Ramos (cell line): ENCODE measurements around the gene HDAC11.
"Not testable (repeated sequence)": the region's sequence is repeated elsewhere in the genome, so short reads cannot be mapped to it uniquely, and the experiment has no call there.

ENCODE experiments used
- in situ Hi-C: fragments of 300-500 bp; cut with MboI; formaldehyde crosslinking; loops from one replicate; pipeline ENCODE4 v1.14.3; 2022; ENCODE audit warnings: low sequenced_read_pairs; ENCODE audit not compliant: unreplicated experiment

HDAC11 gene, protein sequence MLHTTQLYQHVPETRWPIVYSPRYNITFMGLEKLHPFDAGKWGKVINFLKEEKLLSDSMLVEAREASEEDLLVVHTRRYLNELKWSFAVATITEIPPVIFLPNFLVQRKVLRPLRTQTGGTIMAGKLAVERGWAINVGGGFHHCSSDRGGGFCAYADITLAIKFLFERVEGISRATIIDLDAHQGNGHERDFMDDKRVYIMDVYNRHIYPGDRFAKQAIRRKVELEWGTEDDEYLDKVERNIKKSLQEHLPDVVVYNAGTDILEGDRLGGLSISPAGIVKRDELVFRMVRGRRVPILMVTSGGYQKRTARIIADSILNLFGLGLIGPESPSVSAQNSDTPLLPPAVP

DNA sequence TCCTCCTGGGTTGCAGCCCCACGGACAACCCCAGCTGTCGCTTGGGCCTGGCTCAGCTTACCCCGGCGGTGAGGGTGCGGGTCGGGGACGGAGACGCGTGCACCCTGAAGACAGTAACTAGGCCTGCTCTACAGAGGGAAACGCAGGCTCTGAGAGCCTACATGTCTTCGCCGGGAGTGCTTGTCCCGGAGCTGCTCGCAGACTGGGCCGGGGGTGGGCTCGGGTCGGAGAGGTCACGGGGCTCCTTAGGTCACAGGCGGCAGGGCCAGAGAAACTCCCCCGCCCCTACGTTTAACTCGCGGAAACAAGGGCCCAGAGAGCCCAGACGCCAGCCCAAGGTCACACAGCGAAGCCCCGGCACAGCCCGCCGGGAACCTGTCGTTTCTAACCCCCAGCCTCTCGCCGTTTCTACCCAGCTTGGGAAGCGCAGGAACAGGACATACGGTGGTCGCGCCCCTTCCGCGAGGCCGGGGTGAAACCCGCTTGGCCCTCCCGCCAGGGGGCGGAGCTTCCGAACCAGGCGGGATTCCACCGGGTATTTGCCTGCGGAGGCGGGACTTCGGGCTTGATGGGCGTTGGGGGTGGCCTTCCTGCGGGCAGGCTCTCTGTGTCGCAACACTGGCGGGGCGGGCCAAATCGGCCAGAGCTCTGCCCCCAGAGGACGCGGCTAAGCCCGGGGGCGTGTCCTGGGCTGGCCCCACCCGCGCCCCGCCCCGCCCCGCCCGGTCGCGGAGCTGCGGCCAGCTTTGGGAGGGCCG is at the start of gene HDAC11:
Gene HDAC11 (plus strand): TSS at position 725 of the 758 bp plus-strand sequence. CDS start 42 bp downstream, outside the sequence.
- in situ Hi-C loops = no loop called here

DNA sequence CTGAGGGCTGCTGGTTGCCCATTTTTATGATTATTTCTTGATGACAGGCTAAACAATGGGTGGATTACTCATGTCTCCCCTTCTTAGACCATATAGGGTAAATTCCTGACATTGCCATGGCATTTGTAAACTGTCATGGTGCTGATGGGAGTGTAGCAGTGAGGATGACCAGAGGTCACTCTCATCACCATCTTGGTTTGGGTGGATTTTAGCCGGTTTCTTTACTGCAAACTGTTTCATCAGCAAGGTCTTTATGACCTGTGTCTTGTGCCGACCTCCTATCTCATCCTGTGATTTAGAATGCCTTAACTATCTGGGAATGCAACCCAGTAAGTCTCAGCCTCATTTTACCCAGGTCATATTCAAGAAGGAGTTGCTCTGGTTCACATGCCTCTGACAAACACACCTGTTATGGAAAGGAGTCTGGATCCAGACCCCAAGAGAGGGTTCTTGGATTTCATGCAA is 49.7 kb upstream of the HDAC11 start:
- in situ Hi-C loops = not testable (repeated sequence)

DNA sequence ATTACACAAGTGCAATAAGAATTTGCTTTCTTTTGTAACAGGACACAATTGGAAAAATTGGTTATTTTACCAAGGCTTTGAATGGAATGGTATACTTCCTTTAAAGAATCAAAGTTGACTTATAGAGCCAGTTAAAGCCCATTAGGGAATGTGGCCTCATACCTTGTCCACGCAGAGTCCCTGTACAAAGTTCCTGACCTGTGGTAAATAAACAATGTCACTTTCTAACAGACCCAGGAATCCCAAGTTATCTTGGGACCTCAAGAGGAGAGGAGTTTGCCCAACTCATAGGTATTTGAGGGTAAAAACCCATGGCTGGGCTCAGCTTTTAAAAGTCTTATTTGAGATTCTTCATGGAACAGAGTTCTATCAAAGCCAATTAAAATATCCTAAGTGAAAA is 48.0 kb upstream of the HDAC11 start:
- in situ Hi-C loops = no loop called here

DNA sequence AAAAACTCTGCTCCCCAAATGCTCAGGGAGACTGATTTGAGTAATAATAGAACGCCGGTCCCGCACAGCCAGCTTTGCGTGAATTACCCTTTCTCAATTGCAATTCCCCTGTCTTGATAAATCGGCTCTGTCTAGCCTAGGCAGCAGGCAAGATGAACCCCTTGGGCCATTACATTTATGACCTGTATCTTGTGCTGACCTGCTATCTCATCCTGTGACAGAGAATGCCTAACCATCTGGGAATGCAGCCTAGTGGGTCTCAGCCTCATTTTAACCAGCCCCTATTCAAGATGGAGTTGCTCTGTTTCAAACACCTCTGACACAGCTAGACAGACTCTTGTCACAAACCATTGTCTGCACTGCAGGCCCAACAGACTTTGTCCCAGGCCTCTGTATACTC is 46.2 kb upstream of the HDAC11 start:
- in situ Hi-C loops = no loop called here

DNA sequence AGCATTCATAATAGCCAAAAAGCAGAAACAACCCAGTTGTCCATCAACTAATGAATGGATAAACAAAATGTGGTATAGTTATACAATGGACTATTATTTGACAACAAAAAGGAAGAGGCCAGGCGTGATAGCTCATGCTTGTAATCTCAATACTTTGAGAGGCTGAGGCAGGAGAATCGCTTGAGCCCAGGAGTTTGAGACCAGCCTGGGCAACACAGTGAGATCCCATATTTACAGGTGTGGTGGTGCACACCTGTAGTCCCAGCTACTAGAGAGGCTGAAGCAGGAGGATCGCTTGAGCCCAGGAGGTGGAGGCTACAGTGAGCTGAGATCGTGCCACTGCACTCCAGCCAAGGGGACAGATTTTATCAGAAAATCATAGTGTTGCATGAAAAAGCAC is 43.9 kb upstream of the HDAC11 start:
- in situ Hi-C loops = not testable (repeated sequence)

DNA sequence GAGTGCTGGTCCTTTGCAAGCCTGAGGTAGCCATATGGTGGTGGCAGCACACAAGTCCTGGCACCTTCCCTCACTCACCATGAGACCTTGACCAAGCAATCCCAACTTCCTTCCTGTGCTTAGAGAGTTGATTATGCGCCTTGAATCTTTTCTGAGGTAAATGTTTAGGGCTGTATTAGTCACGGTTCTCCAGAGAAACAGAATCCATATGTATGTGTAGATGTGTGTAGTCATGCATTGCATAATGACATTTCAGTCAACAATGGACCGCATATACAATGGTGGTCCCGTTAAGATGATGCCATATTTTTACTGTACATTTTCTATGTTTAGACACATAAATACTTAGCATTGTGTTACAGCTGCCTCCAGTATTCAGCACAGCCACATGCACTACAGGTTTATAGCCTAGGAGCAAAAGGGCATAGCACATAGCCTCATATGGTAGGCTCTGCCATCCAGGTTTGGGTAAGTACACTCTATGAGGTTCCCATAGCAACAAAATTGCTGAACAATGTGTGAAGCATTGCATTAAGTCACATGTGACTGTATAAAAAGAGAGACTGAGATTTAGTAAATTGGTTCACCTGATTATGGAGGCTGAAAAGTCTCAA is 39.8 kb upstream of the HDAC11 start:
- in situ Hi-C loops = no loop called here

DNA sequence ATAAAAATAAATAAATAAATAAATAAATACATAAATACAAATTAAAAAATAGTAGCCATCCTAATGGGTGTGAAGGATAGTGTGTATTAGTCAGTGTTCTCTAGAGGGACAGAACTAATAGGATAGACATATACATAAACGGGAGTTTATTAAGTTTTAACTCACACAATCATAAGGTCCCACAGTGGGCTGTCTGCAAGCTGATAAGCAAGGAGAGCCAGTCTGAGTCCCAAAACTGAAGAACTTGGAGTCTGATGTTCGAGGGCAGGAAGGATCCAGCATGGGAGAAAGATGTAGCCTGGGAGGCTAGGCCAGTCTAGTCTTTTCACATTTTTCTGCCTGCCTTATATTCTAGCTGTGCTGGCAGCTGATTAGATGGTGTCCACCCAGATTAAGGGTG is 37.2 kb upstream of the HDAC11 start:
- in situ Hi-C loops = not testable (repeated sequence)

DNA sequence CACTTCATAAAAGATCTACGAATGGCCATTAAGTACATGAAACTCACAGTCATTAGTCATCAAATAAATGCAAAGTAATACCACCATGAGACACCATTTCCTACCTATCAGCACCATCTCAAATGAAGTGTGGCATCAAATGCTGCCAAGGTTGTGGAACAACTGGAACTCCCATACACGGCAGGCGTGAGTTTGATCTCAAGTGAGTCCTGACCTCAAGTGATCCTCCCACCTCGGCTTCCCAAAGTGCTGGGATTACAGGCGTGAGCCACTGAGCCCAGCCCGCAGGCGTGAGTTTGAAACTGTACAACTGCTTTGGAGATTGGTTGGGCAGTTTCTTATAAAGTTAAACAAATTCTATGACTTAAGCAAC is 28.8 kb upstream of the HDAC11 start:
- in situ Hi-C loops = loop anchor here (10.0 kb wide), 1 partner anchor 366 kb away; no protein-coding TSS in a partner anchor

DNA sequence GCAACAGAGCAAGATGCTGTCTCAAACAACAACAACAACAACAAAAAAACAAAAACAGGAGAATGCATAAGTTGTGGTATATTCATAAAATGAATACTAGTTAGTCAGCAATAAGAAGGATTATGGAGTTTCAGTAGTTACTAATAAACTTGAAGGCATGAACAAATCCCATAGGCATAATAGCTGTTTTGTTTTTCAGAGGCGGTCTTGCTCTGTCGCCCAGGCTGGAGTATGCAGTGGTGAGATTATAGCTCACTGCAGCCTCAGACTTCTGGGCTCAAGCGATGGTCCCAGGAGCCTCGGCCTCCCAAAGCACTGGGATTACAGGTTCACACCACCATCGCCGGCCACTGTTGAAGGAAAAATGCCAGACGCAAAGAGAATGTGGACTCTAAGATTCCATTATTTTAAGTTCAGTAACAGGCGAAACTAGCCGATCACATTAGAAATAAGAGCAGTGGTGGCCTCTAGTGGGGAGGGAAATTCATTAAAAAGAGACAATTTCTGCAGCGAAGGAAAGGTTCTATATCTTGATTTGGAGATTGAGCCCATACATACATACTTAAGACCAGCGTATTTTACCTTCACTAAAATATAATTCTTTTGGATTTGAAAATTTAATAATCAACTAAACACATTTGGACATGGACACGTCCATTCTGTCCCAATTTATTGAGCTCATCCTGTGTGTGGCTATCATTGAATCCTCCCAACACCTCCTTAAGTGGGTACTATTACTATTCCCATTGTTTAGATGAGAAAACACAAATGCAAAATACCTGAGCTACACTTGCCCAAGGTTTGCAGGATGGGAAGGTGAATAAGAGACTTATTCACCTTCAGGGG is 27.4 kb upstream of the HDAC11 start:
- in situ Hi-C loops = loop anchor here (10.0 kb wide), 1 partner anchor 368 kb away; no protein-coding TSS in a partner anchor

DNA sequence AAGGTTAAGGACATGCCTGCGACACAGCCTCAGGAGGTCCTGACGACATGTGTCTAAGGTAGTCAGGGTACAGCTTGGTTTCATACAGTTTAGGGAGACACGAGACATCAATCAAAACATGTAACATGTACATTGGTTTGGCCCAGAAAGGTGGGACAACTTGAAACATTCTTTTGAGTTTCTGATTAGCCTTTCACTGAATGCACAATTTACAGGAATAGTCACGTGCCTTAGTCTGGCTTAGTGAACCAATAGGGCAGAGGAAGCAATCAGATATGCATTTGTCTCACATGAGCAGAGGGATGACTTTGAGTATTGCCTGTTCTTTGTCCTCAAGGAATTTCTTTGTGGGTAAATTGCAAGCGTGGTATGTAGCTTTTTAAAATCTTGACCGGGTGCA is 24.5 kb upstream of the HDAC11 start:
- in situ Hi-C loops = loop anchor here (5.0 to 10.0 kb wide), 2 partner anchors 68 to 371 kb away; no protein-coding TSS in a partner anchor

DNA sequence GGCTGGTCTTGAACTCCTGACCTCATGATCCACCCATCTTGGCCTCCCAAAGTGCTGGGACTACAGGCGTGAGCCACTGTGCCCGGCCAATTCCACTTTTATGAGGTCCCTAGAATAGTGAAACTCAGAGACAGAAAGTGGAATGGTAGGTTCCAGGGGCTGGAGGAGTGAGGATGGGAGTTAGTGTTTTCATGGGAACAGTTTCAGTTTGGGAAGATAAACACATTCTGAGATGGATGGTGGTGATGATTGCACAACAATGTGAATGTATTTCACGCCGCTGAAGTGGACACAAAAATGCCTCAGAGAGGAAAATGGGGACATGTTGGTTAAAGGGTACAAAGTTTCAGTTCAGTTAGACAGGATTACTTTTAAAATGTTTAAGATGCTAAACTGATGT is 22.5 kb upstream of the HDAC11 start:
- in situ Hi-C loops = loop anchor here (5.0 to 10.0 kb wide), 2 partner anchors 70 to 373 kb away; no protein-coding TSS in a partner anchor

DNA sequence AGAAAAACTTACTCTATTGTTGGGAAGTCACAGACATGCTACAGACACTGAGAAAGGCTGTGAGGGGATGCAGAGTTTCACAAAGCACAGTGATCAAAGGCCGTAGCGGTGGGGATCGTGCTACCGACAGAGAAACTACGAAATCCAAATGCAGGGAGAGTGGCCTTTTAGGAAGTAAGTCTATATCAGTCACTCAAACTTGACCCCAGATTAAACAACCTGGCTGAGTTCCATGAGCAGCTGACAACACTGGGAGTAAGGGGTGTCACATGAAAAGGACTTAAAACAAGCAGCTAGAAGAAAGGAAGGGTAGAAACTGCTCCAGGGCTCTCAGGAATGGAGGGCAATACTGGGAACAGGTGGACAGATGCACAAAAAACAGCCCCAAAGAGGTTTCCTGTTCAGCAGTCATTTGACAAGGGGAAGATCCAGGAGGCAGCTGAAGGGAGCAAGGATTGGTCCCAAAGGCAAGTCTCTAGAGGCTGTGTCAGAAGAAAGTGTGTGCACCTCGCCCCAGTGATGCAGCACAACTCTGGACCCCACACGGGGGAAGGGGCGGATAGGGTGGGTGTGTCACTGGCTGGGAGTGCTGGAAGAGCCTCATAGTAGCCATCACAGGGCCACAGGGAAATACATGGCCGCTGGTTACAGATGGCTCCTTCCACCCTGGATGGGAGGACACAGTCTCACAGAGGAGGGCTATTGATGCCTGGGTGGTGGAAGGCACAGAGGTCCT is 20.3 kb upstream of the HDAC11 start:
- in situ Hi-C loops = loop anchor here (5.0 to 10.0 kb wide), 2 partner anchors 72 to 375 kb away; no protein-coding TSS in a partner anchor

DNA sequence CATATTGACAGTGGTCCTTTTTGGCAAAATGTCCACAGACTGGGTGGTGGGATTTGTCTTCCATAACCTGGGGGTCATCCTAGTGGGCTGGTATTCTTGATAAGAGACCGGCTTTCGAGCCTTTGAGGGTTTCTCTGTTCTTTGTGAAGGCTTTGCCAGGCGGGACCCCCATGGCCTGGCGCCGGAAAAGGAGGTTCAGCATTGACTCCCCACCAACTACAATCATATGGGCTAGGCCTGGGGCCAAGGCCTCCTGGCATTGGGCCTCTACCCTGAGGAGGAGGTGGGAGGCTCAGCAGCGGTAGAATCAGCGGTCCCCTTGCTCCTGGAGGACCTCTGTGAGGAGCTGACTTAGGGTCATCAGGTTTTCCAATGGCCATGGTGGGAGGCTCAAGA is 19.8 kb upstream of the HDAC11 start:
- in situ Hi-C loops = no loop called here

DNA sequence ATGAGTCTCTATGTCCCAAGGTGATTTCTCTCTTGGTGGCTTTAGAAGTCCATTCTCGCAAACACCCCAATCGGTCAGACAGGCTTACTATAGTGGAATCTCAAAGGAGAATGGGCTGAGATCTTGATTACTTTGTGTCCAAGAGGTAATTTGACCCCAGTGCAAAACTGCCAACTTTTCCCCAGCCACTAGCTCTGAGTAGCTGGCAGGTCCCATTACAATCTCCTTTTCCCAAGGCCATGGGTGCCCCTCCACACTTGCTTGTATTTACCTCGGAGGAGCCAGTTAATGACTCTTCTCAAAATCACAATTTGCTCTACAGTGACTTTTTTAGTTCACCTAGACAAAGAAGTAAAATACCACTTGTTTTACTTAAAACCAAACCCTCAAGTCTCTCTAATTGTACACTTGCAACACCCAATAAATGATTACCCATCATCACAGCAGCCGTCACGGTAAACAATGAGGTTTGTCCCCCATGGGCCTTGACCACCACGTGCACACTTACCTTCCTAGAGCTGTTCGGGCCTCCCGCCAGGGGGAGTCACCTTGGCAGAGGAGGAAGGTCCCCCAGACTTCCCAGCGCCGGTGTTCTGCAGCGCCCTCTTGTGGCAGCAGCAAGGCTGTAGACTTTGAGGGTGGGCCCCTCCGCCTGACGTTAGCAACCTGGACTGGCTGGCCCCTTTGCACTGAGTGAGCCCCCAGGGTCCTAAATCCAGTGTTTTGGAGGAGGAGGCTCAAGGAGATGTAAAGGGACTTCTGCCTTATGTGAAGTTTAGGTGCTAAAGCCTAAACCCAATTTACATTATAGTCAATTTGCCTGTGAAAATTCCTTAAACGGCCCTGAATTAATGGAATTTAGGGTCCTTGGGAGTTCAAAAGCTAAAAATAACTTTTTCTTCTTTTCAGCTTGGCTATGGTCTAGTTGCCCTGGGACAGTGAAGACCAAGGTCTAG is 18.7 kb upstream of the HDAC11 start:
- in situ Hi-C loops = no loop called here

DNA sequence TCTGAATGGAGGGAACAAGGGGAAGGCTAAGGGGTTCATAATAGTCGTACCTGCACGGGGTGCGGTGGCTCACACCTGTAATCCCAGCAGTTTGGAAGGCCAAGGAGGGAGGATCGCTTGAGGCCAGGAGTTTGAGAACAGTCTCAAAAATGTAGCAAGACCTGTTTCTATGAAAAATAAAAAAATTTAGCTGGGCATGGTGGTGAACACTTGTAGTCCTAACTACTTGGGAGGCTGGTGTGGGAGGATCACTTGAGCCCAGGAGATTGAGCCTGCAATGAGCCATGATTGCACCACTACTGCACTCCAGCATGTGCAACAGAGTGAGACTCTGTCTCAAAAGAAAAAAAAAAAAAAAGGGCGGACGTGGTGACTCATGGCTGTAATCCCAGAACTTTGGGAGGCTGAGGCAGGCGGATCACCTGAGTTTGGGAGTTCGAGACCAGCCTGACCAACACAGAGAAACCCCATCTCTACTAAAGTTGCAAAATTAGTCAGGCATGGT is 17.9 kb upstream of the HDAC11 start:
- in situ Hi-C loops = no loop called here

DNA sequence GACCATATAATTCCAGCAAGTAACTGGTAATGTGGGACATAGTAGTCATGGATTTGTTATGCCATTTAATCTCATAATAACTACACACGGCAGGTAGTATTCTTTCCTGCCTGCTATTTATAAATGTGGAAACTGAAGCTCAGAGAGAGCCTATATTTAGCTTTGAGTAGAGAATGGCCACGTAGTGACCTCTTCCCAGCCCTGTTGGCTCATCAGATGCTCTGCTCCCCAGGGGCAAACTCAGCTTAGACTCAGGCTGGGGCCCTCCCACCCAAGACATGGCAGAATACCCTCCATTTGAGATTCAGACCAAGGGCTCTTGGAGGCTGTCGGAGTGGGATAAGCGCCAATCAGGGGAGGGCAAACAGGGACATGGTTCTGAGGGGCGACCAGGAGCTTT is 17.3 kb upstream of the HDAC11 start:
- in situ Hi-C loops = no loop called here

DNA sequence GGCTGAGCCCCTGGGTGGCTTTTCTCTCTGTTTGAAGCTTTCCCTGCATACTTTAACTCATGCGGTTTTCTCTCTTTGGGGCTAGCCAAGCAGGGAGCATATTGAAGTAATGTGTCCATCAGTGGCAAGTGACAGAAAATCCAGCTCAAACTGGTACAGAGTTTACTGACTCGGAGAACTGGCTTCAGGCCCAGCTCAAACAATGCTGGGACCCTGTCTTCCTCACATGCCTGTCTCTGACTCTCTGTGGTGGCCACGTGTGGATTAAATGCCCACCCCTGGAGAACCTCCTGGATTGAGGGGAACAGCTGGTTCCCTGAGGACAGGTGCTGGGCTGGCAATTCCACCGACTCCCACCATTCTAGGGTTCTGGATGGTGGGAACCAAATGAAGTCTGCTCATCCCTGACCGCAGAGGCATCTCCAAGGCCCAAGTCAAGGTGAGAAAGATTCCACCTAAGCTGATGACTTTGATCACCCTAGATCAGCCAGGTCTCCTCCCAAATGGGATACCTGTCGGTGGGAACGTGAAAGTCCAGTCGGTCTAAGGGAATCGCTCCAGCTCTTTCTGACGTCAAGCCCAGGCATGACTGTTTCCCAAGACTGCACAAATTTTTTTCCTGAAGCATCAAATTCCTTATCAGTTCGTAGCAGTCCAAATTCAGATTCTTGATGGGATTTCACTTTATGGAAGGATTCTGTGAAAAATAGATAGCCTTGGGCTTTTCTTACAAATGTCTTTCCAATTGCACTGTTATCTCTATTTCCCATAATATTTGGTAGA is 16.3 kb upstream of the HDAC11 start:
- in situ Hi-C loops = no loop called here
